Activated T-cell treated with anti-CD3 and anti-CD28 coated beads for 1 hour (primary cell): ENCODE results near the gene SASH3.
"Not testable (repeated sequence)": the region's sequence is repeated elsewhere in the genome, so short reads cannot be mapped to it uniquely, and the experiment has no call there.

Experiments
- DNase-seq: peaks from one replicate; pipeline ENCODE4 v3.0.0-alpha.2; 2020; ENCODE audit warnings: low read depth

The SASH3 gene

GRCh38 chrX:129779747-129780146 is at the start of gene SASH3:
SASH3 (plus strand) TSS chrX:129779949; CDS start chrX:129780098, 149 bp downstream.
- DNase-seq, result peak; percentile 48

DNA sequence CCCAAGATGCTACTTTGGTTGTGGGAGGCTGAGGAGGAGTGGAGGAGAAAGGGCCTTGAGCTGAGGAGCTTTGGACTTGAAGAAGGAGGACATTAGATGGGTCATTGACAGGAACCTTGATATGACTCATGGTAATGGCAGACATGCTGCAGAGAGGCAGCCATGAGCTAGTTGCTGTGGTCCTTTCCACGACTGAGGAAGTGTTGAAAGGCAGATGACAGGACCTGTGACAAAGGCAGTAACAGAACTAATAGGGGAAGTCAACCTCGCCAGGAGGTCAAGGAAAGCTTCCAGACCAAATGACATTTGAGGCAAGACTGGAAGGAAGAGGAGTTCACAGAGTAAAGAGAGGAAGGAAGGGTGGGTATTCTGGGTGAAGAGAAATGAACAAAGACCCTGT is 48.5 kb upstream of the SASH3 start:
- no peak for DNase-seq

DNA sequence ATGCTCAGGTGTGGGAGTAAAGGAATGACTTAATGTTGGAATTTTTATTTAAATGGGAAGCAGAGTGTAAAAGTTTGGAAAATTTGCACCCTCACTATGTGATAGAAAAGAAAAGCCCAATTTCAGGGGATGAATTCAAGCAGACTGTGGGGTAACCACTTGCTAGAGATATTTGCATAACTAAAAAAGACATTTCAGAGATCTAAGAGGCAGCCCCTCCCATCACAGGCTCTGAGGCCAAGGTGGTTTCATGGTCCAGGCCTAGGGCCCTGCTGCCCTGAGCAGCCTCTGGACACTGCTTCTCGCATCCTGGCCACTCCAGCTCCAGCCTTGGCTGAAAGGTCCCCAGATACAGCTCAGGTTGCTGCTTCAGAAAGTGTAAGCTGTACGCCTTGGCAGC is 46.9 kb upstream of the SASH3 start:
- DNase-seq, result no peak

DNA sequence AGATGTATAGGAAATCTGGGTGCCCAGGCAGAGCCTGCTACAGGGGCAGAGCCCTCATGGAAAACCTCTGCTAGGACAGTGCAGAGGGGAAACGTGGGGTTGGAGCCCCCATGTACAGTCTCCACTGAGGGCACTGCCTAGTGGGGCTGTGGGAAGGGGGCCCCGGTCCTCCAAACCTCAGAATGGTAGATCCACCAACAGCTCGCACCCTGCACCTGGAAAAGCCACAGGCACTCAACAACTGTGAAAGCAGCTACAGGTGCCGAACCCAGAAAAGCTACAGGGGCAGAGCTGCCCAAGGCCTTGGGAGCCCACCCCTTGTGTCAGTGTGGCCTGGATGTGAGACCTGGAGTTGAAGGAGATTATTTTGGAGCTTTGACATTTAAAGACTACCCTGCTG is 46.4 kb upstream of the SASH3 start:
- no peak for DNase-seq

GRCh38 chrX:129736491-129736890 is 43.3 kb upstream of the SASH3 start:
- no peak for DNase-seq

GRCh38 chrX:129737916-129738315 is 41.8 kb upstream of the SASH3 start:
- DNase-seq, result no peak

DNA sequence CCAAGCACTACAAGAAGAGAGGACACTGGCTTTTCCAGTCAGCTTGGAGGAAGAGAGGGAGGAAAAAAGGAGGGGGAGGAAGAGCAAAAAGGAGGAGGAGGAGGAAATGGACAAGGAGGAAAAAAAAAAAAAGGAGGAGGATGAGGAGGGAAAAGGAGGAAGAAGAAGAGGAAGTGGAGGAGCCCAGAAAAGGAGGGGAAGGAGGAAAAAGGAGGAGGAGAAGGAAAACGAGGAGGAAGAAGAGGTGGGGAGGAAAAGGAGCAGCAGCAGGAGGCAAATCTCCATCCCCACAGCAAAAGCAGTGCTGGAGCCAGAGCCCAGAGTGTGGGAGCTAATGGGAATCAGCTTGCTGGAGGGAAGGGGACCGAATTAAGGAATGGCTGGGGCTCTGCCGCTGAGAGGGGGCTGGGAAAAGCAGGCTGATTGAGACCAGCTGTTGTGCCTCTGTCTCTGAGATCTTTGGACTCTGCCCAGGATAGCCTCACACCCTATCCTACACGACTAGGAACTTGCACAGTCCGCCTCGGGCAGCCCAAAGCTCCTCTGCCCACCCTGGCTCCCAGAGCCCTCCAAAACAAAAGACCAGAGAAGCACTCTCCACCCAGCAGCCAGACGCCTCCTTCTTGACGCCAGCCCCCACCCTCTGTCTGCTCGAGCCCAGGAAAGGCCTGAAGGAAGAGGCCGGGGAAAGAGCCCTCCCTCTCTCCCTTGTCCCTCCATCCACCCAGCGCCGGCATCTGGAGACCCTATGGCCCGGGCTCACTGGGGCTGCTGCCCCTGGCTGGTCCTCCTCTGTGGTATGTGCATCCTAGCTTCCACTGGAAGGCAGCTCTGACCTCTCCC is 41.1 kb upstream of the SASH3 start, which contains the start of gene XPNPEP2:
Gene XPNPEP2, plus strand, starts transcription at position 514 of the 843 bp plus-strand sequence. Its CDS starts 235 bp downstream, at position 749.
- no peak for DNase-seq

DNA sequence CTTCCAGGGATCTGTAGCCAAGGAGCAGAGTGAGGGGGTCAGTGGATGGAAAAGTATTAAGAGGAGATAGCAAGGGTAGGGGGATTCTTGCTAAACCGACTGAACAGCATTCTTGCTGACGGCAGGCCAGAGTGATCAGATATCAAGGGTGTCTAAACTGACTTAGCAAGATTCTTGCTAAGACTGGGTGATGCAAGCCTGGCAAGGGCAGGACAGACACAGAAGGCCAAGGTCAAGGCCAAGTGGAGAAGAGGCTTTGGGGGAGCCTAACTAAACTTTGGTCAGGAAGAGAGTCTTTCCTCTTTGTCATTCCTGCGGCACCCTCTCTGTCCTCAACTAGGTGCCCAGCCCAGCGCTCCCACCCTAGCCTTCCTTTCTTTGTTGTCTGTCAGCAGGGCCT is 40.2 kb upstream of the SASH3 start:
- DNase-seq, result no peak

GRCh38 chrX:129741880-129742758 is 37.6 kb upstream of the SASH3 start:
- DNase-seq, result no peak

GRCh38 chrX:129742759-129743152 is 37.0 kb upstream of the SASH3 start:
- DNase-seq, result not testable (repeated sequence)

- no peak for DNase-seq
Observed at GRCh38 chrX:129743821-129744220, 35.9 kb upstream of the SASH3 start.

- DNase-seq, result no peak
Observed at GRCh38 chrX:129744861-129745321, 34.9 kb upstream of the SASH3 start.

GRCh38 chrX:129746557-129747470 is 32.9 kb upstream of the SASH3 start:
- no peak for DNase-seq

- DNase-seq, result no peak
Observed at GRCh38 chrX:129747533-129747932, 32.2 kb upstream of the SASH3 start.

DNA sequence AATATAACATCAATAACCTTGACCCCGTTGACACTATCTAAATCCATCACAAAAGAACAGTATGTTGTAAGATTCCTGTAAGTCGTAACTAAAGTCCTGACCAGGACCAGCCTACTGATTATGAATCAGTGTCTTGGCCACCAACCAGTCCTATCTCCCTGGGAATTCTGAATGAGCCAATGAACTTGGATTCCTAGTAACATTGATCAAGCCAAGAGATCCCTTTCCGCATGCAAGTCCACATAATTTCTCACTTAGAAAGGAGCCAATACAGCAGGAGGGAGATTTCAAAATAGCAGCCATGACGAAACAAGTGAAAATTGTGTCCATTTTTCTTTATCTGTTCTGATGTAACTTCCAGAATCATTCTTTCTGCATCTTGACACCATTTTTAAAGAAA is 31.4 kb upstream of the SASH3 start:
- no peak for DNase-seq

DNA sequence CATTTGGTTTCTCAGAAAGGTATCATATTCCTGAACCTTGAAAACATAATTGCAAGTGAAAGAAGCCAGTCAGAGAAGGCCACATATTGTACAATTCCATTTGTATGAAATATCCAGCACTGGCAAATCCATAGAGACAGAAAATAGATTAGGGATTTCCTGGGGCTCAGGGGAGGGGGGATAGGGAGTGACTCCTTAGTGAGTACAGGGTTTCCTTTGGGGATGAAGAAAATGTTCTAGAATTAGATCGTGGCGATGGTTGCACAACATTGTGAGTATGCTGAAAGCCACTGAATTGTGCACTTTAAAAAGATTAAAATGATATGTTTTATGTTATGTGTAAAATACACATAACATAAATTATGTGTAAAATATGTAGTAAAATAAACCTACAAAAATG is 30.7 kb upstream of the SASH3 start:
- no peak for DNase-seq

- DNase-seq, result no peak
Observed at GRCh38 chrX:129750971-129751370, 28.8 kb upstream of the SASH3 start.

DNA sequence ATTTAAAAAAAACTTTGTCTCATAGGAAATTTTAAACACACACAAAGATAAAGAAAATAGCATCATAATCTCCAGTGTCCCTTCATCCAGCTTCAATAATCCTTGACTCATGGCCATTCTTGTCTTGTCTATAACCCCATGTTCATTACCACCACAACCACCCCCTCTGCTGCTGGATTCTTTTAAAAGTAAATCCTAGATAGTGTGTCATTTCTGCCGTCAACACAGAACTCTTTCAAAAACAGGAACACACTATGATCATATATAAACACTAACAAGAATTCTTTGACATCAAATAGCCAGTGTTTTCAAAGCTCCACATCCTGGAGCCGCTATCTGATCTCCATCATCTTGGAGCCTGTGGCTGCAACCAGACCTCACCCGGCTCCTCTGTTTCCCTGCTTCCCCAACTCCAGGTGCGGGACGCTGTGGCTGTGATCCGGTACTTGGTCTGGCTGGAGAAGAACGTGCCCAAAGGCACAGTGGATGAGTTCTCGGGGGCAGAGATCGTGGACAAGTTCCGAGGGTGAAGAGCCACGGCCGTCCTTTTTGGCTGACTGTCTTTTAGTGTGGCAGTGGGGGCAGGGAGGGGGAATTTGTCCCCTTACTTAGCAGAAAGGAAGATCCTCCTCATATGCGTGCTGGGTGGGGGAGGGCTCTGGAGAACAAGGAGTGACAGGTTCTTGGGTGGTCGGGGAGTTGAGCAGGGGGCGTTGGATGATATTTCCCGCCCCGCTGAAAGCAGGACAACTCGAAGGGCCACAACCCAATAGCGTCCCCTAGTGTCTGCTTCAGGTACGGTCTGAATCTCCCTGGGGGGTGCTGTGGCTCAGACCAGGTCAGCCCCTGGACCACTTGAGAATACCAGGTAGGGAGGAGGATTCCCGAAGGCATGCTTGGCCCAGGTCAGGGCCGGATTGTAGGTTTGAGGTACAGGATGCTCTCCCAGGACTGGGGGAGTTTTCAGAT is 25.4 kb upstream of the SASH3 start:
- no peak for DNase-seq

GRCh38 chrX:129755779-129756650 is 23.7 kb upstream of the SASH3 start:
- DNase-seq, result no peak
